Measurements from ENCODE around the gene RGS7.

DNA sequence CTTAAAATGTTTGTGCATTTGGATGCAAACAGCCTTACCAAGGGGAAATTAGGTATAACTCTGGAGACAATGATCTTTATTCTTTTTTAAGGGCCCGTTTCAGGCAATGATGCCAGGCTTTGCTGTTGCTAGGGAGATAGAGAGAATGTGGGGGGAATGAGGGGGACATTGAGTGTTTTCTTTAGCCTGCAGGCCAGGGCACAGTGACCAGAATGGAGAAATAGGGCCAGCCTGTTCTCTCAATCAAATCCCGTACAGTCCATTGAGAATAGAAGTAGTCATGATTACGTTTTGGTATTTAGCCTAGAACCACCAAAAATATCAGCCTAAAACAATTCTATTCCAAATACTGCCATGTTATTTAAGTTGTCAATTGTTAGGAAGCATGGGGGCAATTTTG lies 49.0 kb downstream of the RGS7 start:
- TF ChIP-seq, protein P1, sequence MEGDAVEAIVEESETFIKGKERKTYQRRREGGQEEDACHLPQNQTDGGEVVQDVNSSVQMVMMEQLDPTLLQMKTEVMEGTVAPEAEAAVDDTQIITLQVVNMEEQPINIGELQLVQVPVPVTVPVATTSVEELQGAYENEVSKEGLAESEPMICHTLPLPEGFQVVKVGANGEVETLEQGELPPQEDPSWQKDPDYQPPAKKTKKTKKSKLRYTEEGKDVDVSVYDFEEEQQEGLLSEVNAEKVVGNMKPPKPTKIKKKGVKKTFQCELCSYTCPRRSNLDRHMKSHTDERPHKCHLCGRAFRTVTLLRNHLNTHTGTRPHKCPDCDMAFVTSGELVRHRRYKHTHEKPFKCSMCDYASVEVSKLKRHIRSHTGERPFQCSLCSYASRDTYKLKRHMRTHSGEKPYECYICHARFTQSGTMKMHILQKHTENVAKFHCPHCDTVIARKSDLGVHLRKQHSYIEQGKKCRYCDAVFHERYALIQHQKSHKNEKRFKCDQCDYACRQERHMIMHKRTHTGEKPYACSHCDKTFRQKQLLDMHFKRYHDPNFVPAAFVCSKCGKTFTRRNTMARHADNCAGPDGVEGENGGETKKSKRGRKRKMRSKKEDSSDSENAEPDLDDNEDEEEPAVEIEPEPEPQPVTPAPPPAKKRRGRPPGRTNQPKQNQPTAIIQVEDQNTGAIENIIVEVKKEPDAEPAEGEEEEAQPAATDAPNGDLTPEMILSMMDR (IDR thresholded peaks at IDR 0.05): no peak
- no peak for TF ChIP-seq POLR2AphosphoS5 (IDR thresholded peaks at IDR 0.05; ENCODE audit: low read depth, low read length)
